Inflammatory macrophage treated with lipopolysaccharide for 4 hours (primary cell): ENCODE results near the gene KRTAP4-1.
"Not testable (repeated sequence)": the region's sequence is repeated elsewhere in the genome, so short reads cannot be mapped to it uniquely, and the experiment has no call there.

Experiments
- DNase-seq: peaks from one replicate; pipeline ENCODE4 v3.0.0-alpha.2; 2020

Gene KRTAP4-1

GRCh38 chr17:41168121-41168520, 16.6 kb downstream of the KRTAP4-1 start, which contains the start of gene KRTAP4-3:
Gene KRTAP4-3, minus strand, starts transcription at chr17:41168221. Its CDS starts 49 bp downstream, at chr17:41168172.
- DNase-seq, result no peak

GRCh38 chr17:41167561-41167960, 17.1 kb downstream of the KRTAP4-1 start:
- DNase-seq, result no peak

GRCh38 chr17:41163828-41164227, 20.9 kb downstream of the KRTAP4-1 start:
- DNase-seq, result no peak

GRCh38 chr17:41160648-41161047, 24.1 kb downstream of the KRTAP4-1 start, which contains the start of gene KRTAP4-4:
Gene KRTAP4-4, minus strand, starts transcription at chr17:41160748. Its CDS starts 57 bp downstream, at chr17:41160691.
- DNase-seq, result no peak

GRCh38 chr17:41160190-41160589, 24.5 kb downstream of the KRTAP4-1 start:
- DNase-seq, result not testable (repeated sequence)

- no peak for DNase-seq
Measured at GRCh38 chr17:41153856-41154255, 30.9 kb downstream of the KRTAP4-1 start.

GRCh38 chr17:41151525-41151924, 33.2 kb downstream of the KRTAP4-1 start:
- no peak for DNase-seq

GRCh38 chr17:41150026-41150425, 34.7 kb downstream of the KRTAP4-1 start:
- no peak for DNase-seq

GRCh38 chr17:41149652-41149985, 35.1 kb downstream of the KRTAP4-1 start, which contains the start of gene KRTAP4-5:
Gene KRTAP4-5, minus strand, starts transcription at chr17:41149825. Its CDS starts 58 bp downstream, at chr17:41149767.
- no peak for DNase-seq

- not testable (repeated sequence) for DNase-seq
Measured at GRCh38 chr17:41148971-41149651, 35.6 kb downstream of the KRTAP4-1 start.

GRCh38 chr17:41147531-41148204, 37.0 kb downstream of the KRTAP4-1 start:
- no peak for DNase-seq

GRCh38 chr17:41145261-41145660, 39.5 kb downstream of the KRTAP4-1 start:
- DNase-seq, result no peak

- no peak for DNase-seq
Measured at GRCh38 chr17:41144846-41145245, 39.9 kb downstream of the KRTAP4-1 start.

GRCh38 chr17:41141361-41141760, 43.4 kb downstream of the KRTAP4-1 start:
- no peak for DNase-seq

GRCh38 chr17:41140360-41141131, 44.2 kb downstream of the KRTAP4-1 start, which contains the start of gene KRTAP4-6:
Gene KRTAP4-6, minus strand, starts transcription at chr17:41140544. Its CDS starts 57 bp downstream, at chr17:41140487.
- peak; percentile 40 for DNase-seq

- DNase-seq, result not testable (repeated sequence)
Measured at GRCh38 chr17:41139865-41140264, 44.8 kb downstream of the KRTAP4-1 start.
